ENCODE results near the gene PRKG1.

DNA sequence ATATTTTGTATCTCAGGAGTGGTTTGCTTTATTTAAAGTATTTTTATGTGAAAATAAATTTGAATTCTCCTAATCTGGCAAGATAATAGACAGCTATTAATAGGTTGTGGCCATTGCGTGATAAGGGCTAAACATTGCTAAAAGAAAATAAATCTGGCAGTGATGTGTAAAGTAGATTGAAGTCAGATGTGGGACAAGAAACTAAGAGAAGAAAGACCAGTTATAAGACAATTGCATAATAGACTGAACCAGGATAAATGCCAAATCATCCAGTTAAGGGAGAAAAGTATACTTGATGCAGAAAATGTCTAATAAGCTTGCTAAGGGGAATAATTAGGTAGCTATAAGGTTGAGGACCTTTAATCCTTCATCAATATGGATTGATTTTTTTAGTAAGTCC, 822.6 kb downstream of the PRKG1 start:
- TF ChIP-seq, protein P1, sequence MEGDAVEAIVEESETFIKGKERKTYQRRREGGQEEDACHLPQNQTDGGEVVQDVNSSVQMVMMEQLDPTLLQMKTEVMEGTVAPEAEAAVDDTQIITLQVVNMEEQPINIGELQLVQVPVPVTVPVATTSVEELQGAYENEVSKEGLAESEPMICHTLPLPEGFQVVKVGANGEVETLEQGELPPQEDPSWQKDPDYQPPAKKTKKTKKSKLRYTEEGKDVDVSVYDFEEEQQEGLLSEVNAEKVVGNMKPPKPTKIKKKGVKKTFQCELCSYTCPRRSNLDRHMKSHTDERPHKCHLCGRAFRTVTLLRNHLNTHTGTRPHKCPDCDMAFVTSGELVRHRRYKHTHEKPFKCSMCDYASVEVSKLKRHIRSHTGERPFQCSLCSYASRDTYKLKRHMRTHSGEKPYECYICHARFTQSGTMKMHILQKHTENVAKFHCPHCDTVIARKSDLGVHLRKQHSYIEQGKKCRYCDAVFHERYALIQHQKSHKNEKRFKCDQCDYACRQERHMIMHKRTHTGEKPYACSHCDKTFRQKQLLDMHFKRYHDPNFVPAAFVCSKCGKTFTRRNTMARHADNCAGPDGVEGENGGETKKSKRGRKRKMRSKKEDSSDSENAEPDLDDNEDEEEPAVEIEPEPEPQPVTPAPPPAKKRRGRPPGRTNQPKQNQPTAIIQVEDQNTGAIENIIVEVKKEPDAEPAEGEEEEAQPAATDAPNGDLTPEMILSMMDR (IDR thresholded peaks at IDR 0.05), result no peak
- no peak for TF ChIP-seq POLR2A (IDR thresholded peaks at IDR 0.05)
